Activated B cell treated with CpG ODN at 0.5 μM for 24 hours (primary cell): ENCODE results near the gene VPS35L. TPM values are rescaled to one million over a fixed set of nuclear protein-coding genes. Genes with fewer than 3 reads are reported as not detected.

Source experiments
- ATAC-seq: fragments of 200-7000 bp; cut with Tn5 transposase; one replicate; pipeline ENCODE4 v1.10.0; 2021; ENCODE audit warnings: low read depth, mild to moderate bottlenecking, moderate library complexity
- CTCF ChIA-PET: fragments of 350-600 bp; sonication (Branson Sonifier 250); formaldehyde crosslinking; loops from one replicate; lab custom pipeline; 2021; ENCODE audit warnings: antibody characterized with exemption; lab: Charles Lee
- POLR2A ChIA-PET: fragments of 350-600 bp; sonication (Branson Sonifier 250); formaldehyde crosslinking; loops from one replicate; lab custom pipeline; 2021; ENCODE audit warnings: antibody characterized with exemption; lab: Charles Lee
- DNase-seq: peaks from one replicate; pipeline ENCODE4 v3.0.0; 2022
- H3K27ac Mint-ChIP-seq: one replicate; pipeline ENCODE4 v1.8.0; 2020; ENCODE audit warnings: mixed read lengths
- H3K27me3 Mint-ChIP-seq: one replicate; pipeline ENCODE4 v1.8.0; 2021; ENCODE audit warnings: mixed read lengths
- H3K36me3 Mint-ChIP-seq: one replicate; pipeline ENCODE4 v1.8.0; 2021; ENCODE audit warnings: low read depth, mixed read lengths
- H3K4me1 Mint-ChIP-seq: one replicate; pipeline ENCODE4 v1.8.0; 2021; ENCODE audit warnings: mixed read lengths
- H3K4me3 Mint-ChIP-seq: one replicate; pipeline ENCODE4 v1.8.0; 2020; ENCODE audit warnings: mild to moderate bottlenecking, mixed read lengths
- H3K9me3 Mint-ChIP-seq: one replicate; pipeline ENCODE4 v1.8.0; 2020; ENCODE audit warnings: mixed read lengths
- CTCF ChIP-seq: fragments of 200-600 bp; IDR thresholded peaks from one replicate; pipeline ENCODE4 v1.8.0; 2022; ENCODE audit warnings: antibody characterized with exemption, mild to moderate bottlenecking
- intact Hi-C: fragments of 100-400 bp; cut with micrococcal nuclease; formaldehyde crosslinking; loops from one replicate; pipeline ENCODE4 v1.15.1; 2024
- total RNA-seq: library from RNA; stranded (reverse); gene quantifications from 2 replicates; pipeline ENCODE4 v1.2.3, GENCODE V29; 2022

VPS35L gene
- total RNA-seq, 1 donor from 2014 or later, result 66.0 TPM

- TF ChIP-seq CTCF, result no peak
- Mint-ChIP-seq H3K9me3 (no peaks in the 10 kb centered on the region), H3K4me3 (no peak overlapping the region), H3K27me3 (no peaks in the 10 kb centered on the region), H3K4me1 (no peaks in the 10 kb centered on the region), H3K36me3 (peaks cover 66% of the 10 kb centered on the region), H3K27ac (no peak overlapping the region)
- POLR2A ChIA-PET, result no interaction called here
- intact Hi-C loops, result no loop called here
- CTCF ChIA-PET, result no interaction called here
- ATAC-seq (no peak), DNase-seq (no peak)
Observed at GRCh38 chr16:19642501-19642900, 87.0 kb downstream of the VPS35L start.

- ChIA-PET CTCF (no interaction called here), POLR2A (no interaction called here)
- Mint-ChIP-seq H3K4me1 (no peaks in the 10 kb centered on the region), H3K4me3 (no peak overlapping the region), H3K36me3 (peaks cover 58% of the 10 kb centered on the region), H3K9me3 (no peaks in the 10 kb centered on the region), H3K27me3 (no peaks in the 10 kb centered on the region), H3K27ac (no peak overlapping the region)
- ATAC-seq (no peak), DNase-seq (no peak)
- intact Hi-C loops, result no loop called here
- TF ChIP-seq CTCF, result no peak
Observed at GRCh38 chr16:19644877-19645276, 89.4 kb downstream of the VPS35L start.

- intact Hi-C loops, result no loop called here
- ATAC-seq (no peak), DNase-seq (no peak)
- Mint-ChIP-seq H3K36me3 (peaks cover 55% of the 10 kb centered on the region), H3K27me3 (no peaks in the 10 kb centered on the region), H3K4me1 (no peaks in the 10 kb centered on the region), H3K27ac (no peak overlapping the region), H3K4me3 (no peak overlapping the region), H3K9me3 (no peaks in the 10 kb centered on the region)
- ChIA-PET POLR2A (no interaction called here), CTCF (no interaction called here)
- TF ChIP-seq CTCF, result no peak
Observed at GRCh38 chr16:19645557-19645981, 90.1 kb downstream of the VPS35L start.

- Mint-ChIP-seq H3K27ac (no peak overlapping the region), H3K27me3 (no peaks in the 10 kb centered on the region), H3K4me3 (no peak overlapping the region), H3K4me1 (no peaks in the 10 kb centered on the region), H3K9me3 (no peaks in the 10 kb centered on the region), H3K36me3 (peaks cover 69% of the 10 kb centered on the region)
- no peak for TF ChIP-seq CTCF
- ChIA-PET POLR2A (no interaction called here), CTCF (no interaction called here)
- intact Hi-C loops, result no loop called here
- ATAC-seq (no peak), DNase-seq (no peak)
Observed at GRCh38 chr16:19649980-19650379, 94.5 kb downstream of the VPS35L start.

- DNase-seq (no peak), ATAC-seq (no peak)
- Mint-ChIP-seq H3K36me3 (peaks cover 78% of the 10 kb centered on the region), H3K4me1 (no peaks in the 10 kb centered on the region), H3K9me3 (no peaks in the 10 kb centered on the region), H3K27ac (no peak overlapping the region), H3K27me3 (no peaks in the 10 kb centered on the region), H3K4me3 (no peak overlapping the region)
- no peak for TF ChIP-seq CTCF
- ChIA-PET POLR2A (no interaction called here), CTCF (no interaction called here)
- intact Hi-C loops, result no loop called here
Observed at GRCh38 chr16:19654147-19654546, 98.6 kb downstream of the VPS35L start.
